HG03175 (cell line): Measurements from ENCODE around the gene HSF2BP.
"Not testable (repeated sequence)": the region's sequence is repeated elsewhere in the genome, so short reads cannot be mapped to it uniquely, and the experiment has no call there.

Experiments
- ATAC-seq: cut with Tn5 transposase; IDR thresholded peaks from one replicate; pipeline ENCODE4 v1.9.1; 2021; ENCODE audit warnings: mild to moderate bottlenecking, moderate library complexity; ENCODE audit not compliant: unreplicated experiment

Gene HSF2BP

DNA sequence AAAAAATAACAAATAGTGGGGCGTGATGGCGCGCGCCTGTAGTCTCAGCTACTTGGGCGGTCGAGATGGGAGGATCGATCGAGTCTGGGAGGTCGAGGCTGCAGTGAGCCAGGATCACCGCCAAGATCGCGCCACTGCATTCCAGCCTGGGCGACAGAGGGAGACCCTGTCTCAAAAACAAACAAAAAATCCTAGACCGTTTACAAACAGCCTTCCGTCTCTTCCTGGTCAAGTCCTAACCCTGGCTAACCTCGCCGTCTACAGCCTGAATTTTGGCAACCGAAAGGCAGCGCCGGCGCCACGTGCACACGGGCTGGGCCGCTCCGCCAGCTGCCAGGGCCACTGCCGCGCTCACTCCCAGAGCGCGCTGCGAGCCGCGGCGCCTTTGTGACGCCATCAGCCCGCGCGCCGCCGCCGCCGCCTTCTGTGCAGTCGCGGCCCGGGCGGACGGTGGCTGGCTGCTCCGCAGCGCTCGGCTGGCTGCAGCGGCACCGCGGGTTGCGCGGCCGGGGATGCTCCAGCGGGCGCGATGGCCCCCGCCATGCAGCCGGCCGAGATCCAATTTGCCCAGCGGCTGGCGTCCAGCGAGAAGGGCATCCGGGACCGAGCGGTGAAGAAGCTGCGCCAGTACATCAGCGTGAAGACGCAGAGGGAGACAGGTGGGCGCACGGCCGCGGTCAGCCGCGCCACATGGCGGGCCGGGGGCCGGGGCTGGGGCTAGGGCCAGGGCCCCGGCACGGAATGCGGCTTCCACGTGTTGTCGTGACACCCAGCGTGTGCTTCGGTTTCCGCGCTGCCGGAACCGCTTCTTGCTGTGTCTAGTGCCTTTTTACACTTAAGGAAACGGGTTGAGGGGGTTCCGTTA lies at the start of gene HSF2BP, which contains the start of gene RRP1B:
HSF2BP (minus strand) TSS at position 353 of the 865 bp plus-strand sequence. CDS start 1,392 bp downstream, outside the sequence.
RRP1B (plus strand) TSS at position 425 of the 865 bp plus-strand sequence; CDS start at position 530, 105 bp downstream.
- peak; percentile 85 for ATAC-seq

DNA sequence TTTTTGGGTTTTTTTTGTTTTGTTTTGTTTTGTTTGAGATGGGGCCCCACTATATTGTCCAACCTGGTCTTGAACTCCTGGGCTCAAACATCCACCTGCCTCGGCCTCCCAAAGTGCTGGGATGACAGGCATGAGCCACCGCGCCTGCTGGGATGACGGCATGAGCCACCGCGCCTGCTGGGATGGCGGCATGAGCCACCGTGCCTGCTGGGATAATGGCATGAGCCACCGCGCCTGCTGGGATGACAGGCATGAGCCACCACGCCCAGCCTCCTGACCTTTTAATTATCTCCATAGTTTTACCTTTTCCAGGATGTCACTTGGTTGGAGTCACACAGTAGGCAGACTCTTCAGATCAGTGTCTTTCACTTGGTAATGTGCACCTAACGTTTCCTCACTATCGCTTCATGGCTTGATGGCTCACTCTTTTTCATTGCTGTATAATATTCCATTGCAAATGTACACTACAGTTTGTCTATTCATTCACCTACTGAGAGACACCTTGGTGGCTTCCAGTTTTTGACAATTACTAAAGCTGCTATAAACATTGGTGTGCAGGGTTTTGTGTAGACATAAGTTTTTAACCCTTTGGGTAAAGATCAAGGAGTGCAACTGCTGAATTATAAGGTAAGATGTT lies 49.6 kb upstream of the HSF2BP start:
- no peak for ATAC-seq

DNA sequence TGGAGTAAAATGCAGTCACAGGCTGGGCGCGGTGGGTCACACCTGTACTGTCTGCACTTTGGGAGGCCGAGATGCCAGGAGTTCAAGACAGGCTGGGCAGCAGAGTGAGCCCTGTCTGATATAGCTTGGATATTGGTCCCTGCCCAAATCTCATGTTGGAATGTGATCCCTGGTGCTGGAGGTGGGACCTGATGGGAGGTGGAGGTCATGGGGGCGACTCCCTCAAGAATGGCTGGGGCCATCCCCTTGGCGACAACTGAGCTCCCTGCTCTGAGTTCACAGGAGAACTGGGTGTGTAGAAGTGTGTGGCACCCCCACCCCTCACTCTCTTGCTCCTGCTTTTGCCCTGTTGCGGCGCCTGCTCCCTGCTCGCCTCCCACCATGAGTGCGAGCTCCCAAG lies 48.2 kb upstream of the HSF2BP start:
- ATAC-seq = no peak

DNA sequence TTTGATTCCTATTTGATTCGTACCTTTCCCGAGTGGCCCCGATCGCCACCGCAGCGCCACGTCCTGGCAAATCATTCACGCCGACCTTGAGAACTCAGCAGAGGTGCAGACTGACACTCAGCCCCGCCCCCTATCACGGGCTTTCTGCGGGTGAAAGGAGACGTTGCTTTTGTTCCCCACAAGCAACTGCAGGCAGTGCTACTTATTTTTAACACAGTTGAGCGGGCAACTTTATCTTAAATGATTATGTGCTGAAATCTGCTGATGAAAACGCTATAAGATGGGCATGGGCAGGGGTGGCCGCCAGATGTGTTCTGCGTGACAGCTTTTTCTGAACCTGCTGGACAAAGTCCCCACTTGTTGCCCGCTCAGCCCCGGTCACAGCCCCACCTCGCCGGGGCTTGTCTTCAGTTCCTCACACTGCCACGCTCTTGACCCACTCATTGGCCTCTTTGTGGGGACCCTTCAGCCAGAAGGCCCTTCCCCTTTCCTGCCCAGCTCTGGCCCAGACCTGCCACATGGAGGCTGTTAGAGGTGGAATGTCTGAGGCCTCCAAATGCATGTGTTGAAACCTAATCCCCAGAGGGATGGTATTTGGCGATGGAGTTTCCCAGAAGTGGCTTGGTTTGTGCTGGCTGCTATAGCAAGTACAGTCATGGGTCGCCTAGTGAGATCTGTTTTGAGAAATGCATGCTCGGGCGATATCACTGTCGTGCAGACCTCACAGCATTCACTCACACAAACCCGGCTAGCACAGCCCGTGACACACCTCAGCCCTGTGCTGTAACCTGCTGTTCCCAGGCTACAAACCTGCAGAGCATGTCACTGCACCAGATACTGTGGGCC lies 44.0 kb upstream of the HSF2BP start:
- no peak for ATAC-seq

DNA sequence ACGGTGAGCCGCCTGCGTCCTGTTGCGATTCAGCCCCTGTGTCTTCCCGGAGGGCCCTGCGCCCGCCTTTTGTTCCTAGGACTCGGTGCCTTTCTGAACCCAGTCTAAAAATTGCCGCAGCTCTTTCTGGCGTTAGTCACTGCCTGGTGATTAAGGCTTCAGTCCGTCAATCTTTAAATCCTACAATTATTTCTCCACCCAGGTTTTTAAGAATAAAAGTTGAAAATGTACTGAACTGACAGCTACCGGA lies 43.4 kb upstream of the HSF2BP start:
- no peak for ATAC-seq

DNA sequence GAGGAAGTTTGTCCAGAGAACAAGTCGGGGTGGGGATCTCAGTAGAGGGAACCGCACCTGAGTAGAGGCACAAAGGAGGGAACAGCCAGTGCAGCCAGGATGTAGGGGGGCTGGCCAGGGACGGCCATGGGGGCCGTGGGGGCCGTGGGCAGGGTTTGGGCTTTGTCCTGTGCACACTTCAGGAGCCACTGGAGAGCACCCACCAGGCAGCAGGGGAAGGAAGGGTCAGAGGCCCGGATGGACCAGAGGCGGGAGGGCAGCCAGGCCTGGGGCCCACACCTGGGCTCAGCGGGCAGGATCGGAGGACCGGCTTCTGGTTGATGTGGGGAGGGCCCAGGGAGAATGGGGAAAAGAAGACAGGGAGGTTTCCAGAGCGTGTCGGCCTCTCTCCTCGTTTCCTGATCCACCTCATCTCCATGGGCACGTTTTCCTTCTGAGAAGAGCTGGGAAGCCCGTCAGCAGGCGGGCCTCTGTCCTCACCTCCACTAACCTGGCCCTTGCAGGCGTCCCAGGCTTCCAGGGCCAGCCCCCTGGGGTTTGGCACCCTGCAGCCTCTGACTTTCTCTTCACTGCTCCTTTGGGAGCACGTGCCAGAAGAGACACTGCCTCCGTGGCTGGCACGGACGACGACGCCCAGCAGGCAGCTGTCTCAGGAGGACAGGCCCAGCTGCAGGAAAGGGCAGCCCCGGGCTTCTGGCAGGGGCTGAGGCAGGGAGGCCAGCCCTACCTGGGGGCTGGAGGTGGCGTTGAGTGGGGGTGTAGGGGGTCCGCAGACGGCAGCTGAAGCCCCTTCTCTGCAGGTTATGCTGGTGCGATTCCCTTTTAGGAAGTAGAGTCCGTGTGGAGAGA lies 42.9 kb upstream of the HSF2BP start:
- no peak for ATAC-seq

DNA sequence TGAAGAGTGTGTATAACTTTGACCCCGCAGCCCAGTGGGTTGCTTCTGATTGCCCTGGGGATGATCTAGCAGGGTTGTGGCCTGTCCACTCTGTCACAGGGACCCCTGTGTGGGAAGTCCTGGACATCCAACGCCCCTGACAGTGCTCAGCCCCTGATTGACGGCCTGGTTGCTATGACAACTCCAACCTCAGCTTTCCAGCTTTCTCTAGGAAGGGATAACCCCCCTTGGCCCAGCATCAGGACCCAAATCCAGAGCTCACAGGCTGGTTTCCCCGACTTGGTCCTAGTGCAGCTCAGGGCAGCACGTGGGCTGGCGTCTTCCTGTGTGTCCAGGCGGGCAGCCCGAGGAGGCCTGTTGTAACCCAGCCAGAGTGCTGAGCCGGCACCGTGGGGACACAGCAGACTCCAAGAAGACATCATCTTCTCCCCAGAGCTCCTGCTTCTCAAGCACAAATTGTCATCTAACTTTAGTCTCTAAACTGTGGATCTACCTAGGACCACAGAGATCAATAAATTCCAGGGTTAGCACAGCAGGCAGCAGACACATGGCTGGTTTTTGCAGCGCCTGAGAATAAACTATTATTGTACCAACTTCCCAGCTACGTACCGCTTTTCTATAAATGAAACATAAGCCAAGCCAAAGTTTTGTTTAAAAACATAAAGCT lies 40.8 kb upstream of the HSF2BP start:
- ATAC-seq = no peak

DNA sequence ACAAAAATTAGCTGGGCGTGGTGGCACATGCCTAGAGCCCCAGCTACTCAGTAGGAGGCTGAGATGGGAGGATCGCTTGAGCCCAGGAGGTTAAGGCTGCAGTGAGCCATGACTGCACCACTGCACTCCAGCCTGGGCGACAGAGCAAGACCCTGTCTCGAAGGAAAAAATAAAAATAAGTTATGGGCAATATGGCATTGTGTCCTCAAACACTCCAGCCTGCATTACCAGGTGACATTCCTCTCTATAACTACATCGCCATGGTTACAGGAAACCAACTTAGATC lies 40.1 kb upstream of the HSF2BP start:
- ATAC-seq = not testable (repeated sequence)

DNA sequence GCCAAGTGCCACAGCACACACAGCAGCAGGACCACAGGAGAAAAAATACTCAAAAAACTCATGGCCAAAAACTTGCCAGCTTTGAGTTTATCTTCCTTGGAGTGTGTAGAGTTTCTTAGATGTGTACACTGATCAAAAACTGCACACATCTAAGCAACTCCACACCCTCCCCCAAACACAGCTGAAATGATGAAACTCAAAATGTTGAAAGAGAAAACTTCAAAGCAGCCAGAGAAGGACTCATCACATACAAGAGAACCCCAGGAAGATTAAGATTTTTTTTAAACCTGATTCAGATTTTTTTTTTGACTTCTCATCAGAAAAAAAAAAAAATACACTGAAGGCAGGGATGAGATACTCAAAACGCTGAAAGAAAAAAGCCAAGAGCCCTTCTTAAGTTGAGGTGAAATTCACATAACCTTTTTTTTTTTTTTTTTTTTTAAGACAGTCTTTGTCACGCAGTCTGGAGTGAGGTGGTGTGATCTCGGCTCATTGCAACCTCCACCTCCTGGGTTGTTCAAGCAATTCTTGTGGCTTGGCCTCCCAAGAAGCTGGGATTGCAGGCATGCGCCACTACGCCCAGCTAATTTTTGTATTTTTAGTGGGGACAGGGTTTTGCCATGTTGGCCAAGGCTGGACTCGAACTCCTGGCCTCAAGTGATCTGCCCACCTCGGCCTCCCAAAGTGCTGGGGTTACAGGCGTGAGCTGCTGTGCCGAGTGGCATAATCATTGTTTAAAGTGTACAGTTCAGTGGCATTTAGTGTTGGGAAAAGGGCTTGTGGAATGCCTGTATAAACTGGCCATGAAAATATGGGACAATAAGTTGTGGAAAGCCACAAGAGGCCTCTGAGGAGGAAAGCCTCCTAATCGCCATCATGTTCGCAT lies 38.7 kb upstream of the HSF2BP start:
- ATAC-seq = no peak

DNA sequence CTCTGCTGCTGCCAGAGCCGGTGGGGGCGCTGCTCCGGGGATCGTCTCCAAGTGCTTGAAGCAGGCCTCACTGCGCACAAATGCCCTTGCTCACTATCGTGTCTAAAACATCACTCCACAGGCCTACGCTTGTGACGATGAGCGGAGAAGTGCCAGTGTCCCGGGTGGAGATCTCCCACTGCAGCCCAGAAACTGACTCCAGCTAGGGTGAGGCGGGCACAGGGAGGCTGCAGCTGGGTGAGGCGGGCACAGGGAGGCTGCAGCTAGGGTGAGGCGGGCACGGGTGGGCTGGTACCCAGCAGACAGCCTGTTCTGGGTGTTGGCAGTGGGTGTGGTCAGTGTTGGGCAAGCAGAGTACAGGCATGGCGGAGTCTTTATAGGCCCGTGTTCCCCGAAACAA lies 36.9 kb upstream of the HSF2BP start:
- ATAC-seq = no peak

DNA sequence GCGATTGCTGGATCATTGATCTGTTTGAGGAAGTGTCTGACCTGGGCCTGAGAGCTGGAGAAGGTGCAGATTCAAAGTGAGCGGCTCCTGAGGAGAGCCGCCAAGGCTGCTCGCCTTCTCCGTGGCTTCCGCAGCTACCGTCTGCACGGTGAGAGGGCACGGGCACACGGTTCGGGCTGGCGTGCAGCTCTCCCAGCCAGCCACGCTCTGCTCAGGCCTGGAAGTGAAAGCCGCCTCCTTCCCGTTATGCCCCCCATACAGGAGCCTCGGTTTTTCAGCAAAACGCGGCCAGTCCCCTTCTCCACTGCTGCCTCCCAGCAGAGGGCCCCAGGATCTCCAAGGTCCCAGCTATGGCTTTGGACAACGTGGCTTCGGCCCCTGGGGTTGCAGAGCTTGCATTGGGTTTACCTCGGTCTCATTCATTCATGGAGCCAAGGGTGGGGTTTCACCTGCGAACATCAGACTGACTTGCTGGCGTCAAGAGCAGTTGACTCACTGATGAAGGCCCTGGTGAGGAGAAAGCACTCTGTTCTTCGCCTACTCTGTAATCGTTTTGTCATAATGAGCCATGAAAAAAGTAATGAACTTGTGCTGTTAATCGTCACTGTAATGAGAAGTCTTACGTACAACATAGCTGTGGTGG lies 35.3 kb upstream of the HSF2BP start:
- no peak for ATAC-seq

DNA sequence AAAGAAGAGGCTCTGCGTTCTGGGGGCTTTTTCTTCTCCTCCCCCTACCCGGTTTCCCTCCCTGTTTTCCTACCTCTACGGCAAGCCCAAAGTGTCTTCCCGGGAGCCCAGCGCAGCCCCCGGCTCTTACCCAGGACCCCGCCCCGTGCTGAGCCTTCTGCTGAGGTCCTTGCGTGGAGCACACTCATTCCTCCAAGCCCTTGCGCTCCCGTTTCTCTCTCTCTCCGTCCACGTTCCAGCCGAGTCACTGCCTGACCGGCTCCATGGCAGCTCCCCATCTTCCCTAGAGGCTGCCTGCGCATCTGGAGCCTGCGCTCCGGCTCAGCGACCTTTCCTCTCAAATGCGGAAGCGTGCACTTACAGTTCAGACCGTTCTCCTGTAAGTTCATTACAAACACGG lies 34.7 kb upstream of the HSF2BP start:
- ATAC-seq = no peak

DNA sequence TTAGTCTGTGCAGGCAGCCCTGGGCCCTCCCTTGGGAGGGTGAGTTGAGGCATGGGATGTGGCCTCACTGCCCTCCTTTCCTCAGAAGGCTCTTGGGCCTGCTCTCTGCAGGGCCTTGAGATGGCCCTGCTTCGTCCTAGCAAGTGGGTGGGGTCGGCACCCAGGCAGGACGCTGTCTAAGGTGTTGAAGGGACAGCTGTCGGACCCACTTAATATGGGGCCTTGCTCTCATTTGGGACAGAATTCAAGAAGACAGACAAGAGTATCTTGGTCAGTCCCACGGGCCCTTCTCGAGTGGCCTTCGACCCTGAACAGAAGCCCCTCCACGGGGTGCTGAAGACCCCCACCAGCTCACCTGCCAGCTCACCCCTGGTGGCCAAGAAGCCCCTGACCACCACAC lies 33.7 kb upstream of the HSF2BP start:
- ATAC-seq = no peak

DNA sequence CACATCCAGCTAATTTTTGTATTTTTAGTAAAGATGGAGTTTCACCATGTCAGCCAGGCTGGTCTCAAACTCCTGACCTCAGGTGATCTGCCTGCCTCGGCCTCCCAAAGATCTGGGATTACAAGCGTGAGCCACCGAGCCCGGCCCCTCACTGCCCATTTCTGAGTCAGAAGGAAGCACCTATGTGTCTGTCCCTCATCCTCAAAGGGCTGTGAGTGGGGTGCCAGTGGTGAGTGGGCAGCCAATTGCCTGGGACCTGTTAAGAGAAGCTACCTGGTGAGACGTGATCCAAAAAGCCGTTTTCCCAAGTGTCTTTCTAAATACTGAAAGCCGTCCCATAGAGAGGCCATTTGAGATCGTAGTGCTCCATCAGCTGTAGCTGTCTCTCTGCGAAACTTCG lies 32.5 kb upstream of the HSF2BP start:
- ATAC-seq = no peak

DNA sequence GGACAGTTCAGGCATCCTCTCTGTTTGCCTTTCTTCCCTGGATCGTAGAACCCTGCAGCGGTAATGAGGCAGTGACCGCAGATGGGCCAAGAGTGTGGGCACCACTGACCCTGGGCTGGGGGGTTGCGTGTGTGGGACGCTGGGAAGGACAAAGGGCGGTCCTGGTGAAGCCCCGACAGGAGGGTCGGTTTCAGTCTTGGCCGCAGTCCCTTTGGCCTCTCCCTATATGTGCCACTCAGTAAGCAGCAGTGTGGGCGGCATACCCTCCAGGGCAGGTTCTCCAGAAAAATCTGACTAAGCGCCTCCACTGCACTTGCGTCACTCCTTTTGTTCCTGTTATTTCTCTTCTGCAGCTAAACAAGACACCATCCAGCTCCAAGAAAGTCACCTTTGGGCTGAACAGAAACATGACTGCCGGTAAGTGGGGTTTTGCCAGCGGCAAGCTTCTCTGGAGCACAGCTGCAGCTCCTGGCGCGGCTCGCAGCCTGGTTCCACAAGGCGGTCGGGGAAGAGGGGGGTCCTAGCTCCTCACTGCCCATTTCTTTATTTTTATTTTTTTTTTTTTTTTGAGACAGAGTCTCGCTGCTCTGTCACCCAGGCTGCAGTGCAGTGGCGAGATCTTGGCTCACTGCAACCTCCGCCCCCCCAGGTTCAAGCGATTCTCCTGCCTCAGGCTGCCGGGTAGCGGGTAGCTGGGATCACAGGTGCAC lies 32.0 kb upstream of the HSF2BP start:
- ATAC-seq = no peak

DNA sequence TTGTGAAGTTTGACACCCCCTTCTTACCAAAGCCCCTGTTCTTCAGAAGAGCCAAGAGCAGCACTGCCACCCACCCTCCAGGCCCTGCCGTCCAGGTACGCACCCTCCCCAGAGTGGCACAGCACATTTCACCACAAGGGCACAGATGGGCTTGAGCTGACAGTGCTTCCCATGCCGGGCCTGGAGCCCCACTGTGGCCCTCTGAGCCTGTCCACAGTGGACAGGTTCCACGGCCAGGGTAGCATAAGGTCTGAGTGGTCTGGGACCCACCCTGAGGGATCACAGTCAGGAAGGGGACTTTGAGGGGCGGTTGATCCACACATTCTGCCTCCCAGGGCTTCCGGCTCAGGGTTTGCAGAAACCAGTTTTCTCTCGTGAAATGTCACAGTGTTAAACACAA lies 31.1 kb upstream of the HSF2BP start:
- ATAC-seq = no peak

DNA sequence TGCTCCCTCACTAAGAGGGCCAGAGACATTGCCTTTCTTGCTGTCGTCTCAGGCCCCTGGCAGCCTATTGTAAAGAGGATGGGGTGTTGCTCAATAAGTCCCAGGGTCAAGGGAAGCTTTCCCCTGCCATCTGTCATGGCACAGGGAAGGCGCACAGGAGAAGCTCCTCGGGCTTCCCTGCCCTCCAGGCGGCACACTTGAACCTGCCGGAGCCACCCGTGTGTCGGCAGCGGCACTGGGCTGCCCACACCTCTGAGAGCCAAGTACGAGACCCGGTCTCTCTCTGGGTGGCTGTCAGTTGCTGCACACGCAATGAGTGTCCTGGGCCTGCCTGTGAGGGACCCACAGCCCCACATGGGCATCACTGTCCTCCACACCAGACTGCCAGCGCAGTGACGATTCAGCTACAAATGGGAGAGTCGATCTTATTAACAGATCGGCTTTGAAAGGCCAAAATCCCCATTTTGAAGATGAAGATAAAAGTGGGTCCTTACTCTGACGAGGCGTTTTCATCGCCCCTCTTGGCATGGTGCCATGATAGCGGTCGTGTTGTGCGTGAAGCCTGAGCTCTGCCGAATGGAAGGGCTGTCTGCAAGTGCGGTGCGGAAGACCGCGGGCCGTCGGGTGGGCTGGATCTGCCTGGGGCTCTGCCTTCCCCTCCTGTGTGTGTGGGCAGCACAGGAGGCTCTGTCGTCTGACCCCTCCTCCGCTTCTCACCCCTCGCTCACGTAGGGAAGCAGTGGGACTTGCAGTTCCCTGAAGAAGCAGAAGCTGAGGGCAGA lies 30.5 kb upstream of the HSF2BP start:
- no peak for ATAC-seq

DNA sequence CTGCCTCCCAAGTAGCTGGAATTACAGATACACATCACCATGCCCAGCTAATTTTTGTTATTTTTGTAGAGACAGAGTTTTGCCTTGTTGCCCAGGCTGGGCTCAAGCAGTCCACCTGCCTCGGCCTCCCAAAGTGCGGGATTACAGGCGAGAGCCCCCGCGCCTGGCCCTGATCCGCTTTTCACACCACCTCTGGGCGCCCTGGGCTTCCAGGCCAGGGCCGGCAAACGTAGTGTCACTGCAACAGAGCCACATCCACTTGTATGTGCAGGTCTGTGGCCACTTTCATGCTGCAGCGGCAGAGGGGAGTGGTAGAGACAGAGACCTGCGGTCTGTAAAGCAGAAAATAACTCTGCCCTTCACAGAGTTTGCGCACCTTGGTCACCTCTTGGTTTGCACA lies 29.6 kb upstream of the HSF2BP start:
- ATAC-seq = no peak
